GM21576 (cell line): ENCODE measurements around the gene ATP8B4.
"Not testable (repeated sequence)": the region's sequence is repeated elsewhere in the genome, so short reads cannot be mapped to it uniquely, and the experiment has no call there.

ENCODE experiments used
- ATAC-seq: cut with Tn5 transposase; IDR thresholded peaks from one replicate; pipeline ENCODE4 v1.9.1; 2021; ENCODE audit warnings: mild to moderate bottlenecking, moderate library complexity; ENCODE audit not compliant: unreplicated experiment

The ATP8B4 gene

DNA sequence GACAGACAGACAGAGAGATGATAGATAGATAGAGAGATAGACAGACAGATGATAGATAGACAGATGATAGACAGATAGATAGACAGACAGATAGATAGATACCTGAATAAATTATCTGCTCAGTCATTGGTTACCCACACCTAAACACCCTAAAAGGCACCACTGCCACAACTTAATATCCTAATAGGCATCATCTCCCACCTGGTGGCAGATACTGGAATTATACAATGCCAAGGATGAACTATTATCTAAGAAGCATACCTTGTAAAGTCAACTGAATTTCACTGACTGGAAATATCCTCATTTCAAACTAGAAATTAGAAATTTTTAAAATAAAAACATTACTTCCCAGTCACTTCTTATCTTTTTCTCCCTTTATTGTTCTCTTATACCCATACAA is 19.4 kb upstream of the ATP8B4 start:
- ATAC-seq = no peak

DNA sequence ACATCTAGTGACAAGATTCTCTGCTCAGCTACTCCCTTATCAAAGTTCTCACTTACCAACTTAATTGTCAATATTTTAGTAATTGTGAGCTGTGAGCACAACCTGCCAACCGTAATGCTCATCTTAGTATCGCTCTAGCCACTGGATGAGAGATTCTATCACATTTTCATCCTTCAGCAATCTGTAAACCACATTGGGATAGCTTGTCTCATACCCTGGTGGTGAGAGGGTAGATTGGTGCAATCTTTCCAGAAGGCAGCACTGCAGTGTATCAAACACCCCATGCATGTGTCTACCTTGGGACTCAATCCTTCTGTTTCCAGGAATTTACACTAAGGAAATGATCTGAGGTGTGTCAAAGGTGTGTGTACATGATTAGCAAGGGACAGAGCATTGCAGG is 18.9 kb upstream of the ATP8B4 start:
- ATAC-seq = no peak

DNA sequence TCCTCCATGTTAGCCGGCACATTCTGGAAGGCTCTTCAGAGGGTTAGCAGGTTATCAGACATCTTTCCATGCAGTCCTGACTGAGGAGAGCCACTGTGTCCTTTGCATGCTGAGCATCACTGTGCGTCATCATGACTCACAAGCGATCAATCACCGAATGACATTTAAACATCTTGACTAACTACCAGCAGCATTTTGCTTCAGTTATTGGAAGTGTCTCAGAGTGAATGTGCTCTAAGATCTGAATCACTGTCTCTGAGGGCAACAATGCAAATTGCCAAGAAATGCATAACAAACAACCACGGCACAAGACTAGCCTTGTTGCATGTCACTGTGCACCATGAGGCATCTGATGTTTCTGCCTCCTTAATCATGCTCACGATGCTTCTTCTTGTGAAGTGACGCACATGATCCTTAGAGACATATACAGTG is 18.3 kb upstream of the ATP8B4 start:
- no peak for ATAC-seq

DNA sequence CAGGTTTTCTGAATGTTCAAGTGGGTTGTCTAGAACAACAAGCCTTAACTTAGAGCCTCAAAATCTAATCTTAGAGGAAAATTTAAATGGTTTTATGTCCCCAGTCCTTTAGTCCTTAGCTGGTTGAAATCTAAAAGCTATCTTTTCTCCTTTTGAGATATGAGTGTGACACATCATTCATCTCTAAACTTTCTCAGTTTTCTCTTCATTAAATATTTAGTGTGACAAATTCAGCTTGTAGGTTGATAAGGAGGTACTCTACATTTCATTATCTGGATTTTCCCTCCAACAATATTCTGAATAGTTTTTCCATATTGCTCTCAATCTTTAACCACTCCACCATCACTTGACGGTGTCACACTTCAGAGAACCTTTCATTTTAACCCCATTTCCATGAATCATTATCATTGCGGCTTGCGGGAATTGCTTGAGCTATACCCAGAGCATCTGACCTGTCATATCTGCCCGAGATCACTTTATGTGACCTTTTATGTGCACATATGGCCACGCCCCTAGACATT is 16.1 kb upstream of the ATP8B4 start:
- ATAC-seq = no peak

DNA sequence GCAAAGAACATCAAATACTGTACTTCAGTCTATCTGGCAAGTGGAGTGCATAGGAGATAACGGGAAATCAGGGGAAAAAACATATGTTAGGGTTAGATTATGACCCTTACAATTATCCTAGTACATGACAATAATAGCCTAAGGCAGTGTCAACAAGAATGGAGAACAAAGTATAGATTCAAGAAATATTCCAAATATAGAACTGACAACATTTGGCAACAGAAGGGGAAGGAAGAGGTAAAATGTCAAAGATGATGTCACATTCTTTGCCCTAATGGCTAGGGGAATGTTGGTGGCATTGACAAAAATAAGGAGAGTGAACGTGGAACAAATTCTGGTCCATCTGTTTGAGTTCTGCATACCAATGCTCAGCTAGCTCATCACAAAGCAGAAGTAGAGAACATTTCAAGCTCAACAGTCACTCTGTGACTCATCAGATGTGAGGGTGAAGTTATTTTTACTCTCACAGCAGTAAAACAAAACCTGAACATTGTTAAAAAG is 15.5 kb upstream of the ATP8B4 start:
- ATAC-seq = no peak

- not testable (repeated sequence) for ATAC-seq
Observed at GRCh38 chr15:50132251-50132984, 13.4 kb upstream of the ATP8B4 start.

GRCh38 chr15:50131617-50132016 is 12.6 kb upstream of the ATP8B4 start:
- no peak for ATAC-seq

DNA sequence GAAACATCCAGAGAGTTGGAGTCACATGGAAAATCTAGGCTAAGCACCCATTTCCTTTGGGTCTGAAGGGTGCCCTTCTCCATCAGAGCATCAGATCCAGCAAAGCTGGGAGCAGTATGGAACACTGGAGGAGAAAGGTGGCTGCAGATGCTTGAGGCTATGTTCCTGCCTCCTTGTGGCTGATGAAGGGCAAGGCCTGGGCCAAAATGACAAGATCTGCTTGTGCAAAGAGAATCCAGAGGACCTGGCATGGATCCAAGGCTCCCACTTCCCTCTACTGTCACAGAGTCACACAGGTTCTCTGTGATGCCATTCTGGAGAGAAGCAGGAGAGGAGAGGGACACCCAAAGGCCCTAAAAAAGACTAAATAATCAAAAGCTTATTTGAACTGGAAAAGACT is 9.2 kb upstream of the ATP8B4 start:
- ATAC-seq = no peak

GRCh38 chr15:50127255-50127777 is 8.3 kb upstream of the ATP8B4 start:
- ATAC-seq = no peak

DNA sequence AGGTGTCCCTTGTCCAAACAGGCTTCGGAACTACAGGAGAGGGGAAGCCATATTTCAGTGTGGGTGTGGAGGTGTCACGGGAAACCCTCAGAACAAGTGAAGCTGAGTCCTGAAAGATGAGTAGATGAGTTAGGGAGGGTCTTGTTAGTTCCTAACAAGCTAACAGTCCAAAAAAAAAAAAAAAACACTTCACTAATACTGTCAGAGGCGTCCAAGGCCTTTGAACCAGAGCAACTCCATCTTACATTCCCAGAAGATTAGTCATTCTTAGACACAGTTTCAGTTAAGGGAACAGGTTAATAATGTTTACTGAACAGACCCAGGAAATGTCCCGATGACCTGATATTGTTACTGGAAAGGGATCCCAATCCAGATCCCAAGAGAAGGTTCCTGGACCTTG is 7.0 kb upstream of the ATP8B4 start:
- no peak for ATAC-seq

DNA sequence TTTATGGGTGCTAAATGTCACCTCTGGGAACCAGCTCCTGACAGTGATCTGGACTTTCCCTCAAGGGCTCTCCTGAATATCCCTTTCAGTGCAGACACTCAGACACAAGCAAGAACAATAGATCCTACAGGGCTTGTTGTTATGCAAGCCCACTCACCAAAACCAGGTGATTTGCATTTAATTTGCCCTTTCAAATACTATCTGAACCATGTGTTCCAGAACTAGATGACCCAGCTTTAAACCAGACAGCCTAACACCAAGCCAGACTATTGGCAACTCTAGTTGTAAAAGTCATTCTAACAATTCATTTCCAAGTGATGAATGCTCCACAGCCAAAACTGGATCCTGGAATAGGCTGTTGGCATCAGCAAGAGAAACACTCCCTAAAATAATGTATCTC is 5.6 kb upstream of the ATP8B4 start:
- ATAC-seq = no peak

- no peak for ATAC-seq
Observed at GRCh38 chr15:50123861-50124557, 5.0 kb upstream of the ATP8B4 start.

GRCh38 chr15:50120729-50121128 is 1.7 kb upstream of the ATP8B4 start:
- no peak for ATAC-seq

DNA sequence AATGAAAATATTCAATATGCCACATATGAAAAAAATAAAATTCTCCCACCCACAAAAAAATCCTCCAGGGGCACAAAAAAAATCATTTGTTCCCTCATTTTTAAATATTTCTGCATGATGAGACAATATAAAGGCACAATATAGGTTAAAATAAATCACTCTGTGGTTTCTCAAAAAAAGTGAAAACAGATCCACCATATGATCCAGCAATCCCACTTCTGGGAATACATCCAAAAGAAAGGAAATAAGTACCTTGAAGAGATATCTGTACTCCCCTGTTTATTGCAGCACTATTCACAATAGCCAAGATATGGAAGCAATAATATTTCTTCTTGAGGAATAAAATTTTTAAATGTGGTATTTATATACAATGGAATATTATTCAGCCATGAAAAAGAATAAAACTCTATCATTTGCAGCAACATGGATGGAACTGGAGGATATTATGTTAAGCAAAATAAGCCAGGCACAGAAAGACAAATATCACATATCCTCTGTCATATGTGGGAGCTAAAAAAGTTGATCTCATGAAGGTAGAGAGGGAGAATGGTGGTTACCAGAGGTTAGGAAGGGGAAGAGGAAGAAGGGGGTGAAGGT is 1.5 kb downstream of the ATP8B4 start:
- no peak for ATAC-seq

- ATAC-seq = no peak
Observed at GRCh38 chr15:50116477-50116876, 2.6 kb downstream of the ATP8B4 start.

GRCh38 chr15:50113992-50114780 is 4.8 kb downstream of the ATP8B4 start:
- ATAC-seq = no peak

DNA sequence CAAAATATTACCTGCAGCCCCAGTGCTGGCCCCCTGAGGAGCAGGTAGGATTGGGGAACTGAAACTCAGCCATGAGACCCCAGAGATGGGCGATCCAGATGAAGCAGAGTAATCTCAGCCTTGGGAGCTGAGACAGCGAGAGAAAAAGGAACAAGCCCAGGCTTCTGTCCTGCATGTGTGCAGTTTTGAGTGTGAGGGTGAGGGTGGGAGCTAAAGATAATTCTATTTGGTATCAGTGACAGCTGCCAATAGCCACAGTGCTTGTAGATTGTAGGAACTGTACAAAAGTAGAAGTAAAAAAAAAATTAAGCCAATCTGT is 5.9 kb downstream of the ATP8B4 start:
- no peak for ATAC-seq

- no peak for ATAC-seq
Observed at GRCh38 chr15:50112488-50113186, 6.4 kb downstream of the ATP8B4 start.

DNA sequence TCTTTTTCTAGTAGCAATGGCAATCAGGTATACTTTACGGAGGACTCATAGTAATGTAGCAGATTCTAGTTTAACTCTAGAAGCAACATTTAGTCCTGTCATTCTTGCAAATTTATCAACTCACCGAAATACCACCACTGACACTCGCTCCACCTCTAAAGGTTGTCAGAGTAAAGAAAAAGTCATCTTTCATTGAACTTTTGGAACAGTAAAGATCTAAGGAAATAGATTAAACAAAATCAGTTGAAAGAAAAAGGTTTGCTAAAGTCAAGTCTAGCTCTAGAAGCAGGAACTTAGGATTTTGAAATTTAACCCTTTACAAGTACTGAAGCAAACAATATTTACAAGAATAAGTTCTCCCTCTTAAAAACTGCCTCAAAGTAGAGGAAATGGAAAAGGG is 8.7 kb downstream of the ATP8B4 start:
- no peak for ATAC-seq
